H1 (cell line): Measurements from ENCODE around the gene RALGAPA2. TPM values are rescaled to one million over a fixed set of nuclear protein-coding genes. Genes with fewer than 3 reads are reported as not detected.

Experiments
- CTCF ChIA-PET: fragments of 300-600 bp; sonication (Branson Sonifier 250); formaldehyde crosslinking; loops from one replicate; lab custom pipeline; 2021; ENCODE audit not compliant: partially characterized antibody; lab: Charles Lee
- POLR2A ChIA-PET: fragments of 300-600 bp; sonication (Branson Sonifier 250); formaldehyde crosslinking; loops from one replicate; lab custom pipeline; 2021; ENCODE audit warnings: inconsistent platforms; ENCODE audit not compliant: partially characterized antibody; lab: Charles Lee
- DNase-seq, 2 experiments: peaks; one replicate each; pipeline versions ENCODE4 v3.0.0 to v3.0.0-alpha.2; 2010 to 2022; ENCODE audit warnings: low spot score in 2 of 2, low read depth in 1 of 2, mixed read lengths in 1 of 2
- FAIRE-seq: peaks from 2 replicates; lab custom pipeline; 2011; peaks lifted over from hg19 to GRCh38; lab: Jason Lieb, UNC
- H2AFZ ChIP-seq: 2 replicates; pipeline ENCODE4 v1.8.1; 2012; ENCODE audit warnings: low read length, inconsistent platforms
- H2AK5ac ChIP-seq: 2 replicates; pipeline ENCODE4 v1.6.1; 2013; ENCODE audit warnings: low read depth, low read length
- H2BK120ac ChIP-seq: replicated peaks from 2 replicates; pipeline ENCODE3; 2013; ENCODE audit warnings: low read depth, low read length, inconsistent platforms
- H2BK12ac ChIP-seq: 2 replicates; pipeline ENCODE4 v1.6.1; 2013; ENCODE audit warnings: low read depth, low read length
- H2BK15ac ChIP-seq: 2 replicates; pipeline ENCODE4 v1.6.1; 2013; ENCODE audit warnings: low read length
- H2BK20ac ChIP-seq: 2 replicates; pipeline ENCODE4 v1.6.1; 2013; ENCODE audit warnings: low read length
- H2BK5ac ChIP-seq: 2 replicates; pipeline ENCODE4 v1.6.1; 2013; ENCODE audit warnings: low read depth, low read length
- H3K14ac ChIP-seq: 2 replicates; pipeline ENCODE4 v1.6.1; 2013; ENCODE audit warnings: inconsistent platforms; ENCODE audit not compliant: insufficient read length
- H3K18ac ChIP-seq: 2 replicates; pipeline ENCODE4 v1.6.1; 2013; ENCODE audit warnings: low read length; ENCODE audit errors: extremely low read depth
- H3K23ac ChIP-seq: 2 replicates; pipeline ENCODE4 v1.6.1; 2013; ENCODE audit warnings: inconsistent platforms; ENCODE audit not compliant: insufficient read length
- H3K23me2 ChIP-seq: 2 replicates; pipeline ENCODE4 v1.6.1; 2013; ENCODE audit warnings: low read depth, low read length
- H3K27ac ChIP-seq: 2 replicates; pipeline ENCODE4 v1.6.1; 2011; ENCODE audit warnings: low read depth, low read length, inconsistent platforms
- H3K27me3 ChIP-seq, 4 experiments: replicated peaks in 1 of 4; 1 replicate in 1 of 4; 2 replicates in 3 of 4; pipeline versions ENCODE4 v1.6.1 to v1.8.1; 2011 to 2013; ENCODE audit warnings: low read length in 3 of 4, mild to moderate bottlenecking in 3 of 4, inconsistent platforms in 2 of 4, mixed read lengths in 2 of 4, moderate library complexity in 1 of 4; ENCODE audit not compliant: control insufficient read depth in 3 of 4, insufficient read depth in 3 of 4; ENCODE audit errors: extremely low read depth in 1 of 4
- H3K36me3 ChIP-seq, 4 experiments: 2 replicates each; pipeline versions ENCODE4 v1.6.1 to v1.8.1; 2011 to 2013; ENCODE audit warnings: mild to moderate bottlenecking in 4 of 4, low read length in 3 of 4, moderate library complexity in 2 of 4, control low read depth in 1 of 4, inconsistent platforms in 1 of 4; ENCODE audit not compliant: insufficient read depth in 4 of 4, control insufficient read depth in 2 of 4
- H3K4ac ChIP-seq: replicated peaks from 2 replicates; pipeline ENCODE3; 2013; ENCODE audit warnings: low read length, low read depth, mixed read lengths, inconsistent platforms; ENCODE audit not compliant: insufficient read length
- H3K4me1 ChIP-seq, 4 experiments: replicated peaks in 1 of 4; 1 replicate in 1 of 4; 2 replicates in 3 of 4; pipeline versions ENCODE4 v1.6.1 to v1.8.1; 2011 to 2013; ENCODE audit warnings: low read length in 3 of 4, inconsistent platforms in 2 of 4, mixed read lengths in 1 of 4; ENCODE audit not compliant: insufficient read depth in 4 of 4, control insufficient read depth in 3 of 4
- H3K4me2 ChIP-seq, 2 experiments: 2 replicates each; pipeline versions ENCODE4 v1.6.1 to v1.8.1; 2011 to 2013; ENCODE audit warnings: low read depth in 2 of 2, low read length in 2 of 2, control low read depth in 1 of 2, inconsistent platforms in 1 of 2, mild to moderate bottlenecking in 1 of 2; ENCODE audit not compliant: insufficient read depth in 1 of 2
- H3K4me3 ChIP-seq, 4 experiments: fragments of 200-600, 300-600 bp in 1 of 4; sonication (generic), shearing (Covaris generic), sonication (Bioruptor Twin) in 1 of 4; 2 replicates each; pipeline versions ENCODE4 v1.5.1 to v1.8.1; 2011 to 2016; ENCODE audit warnings: low read length in 4 of 4, low read depth in 3 of 4, control low read depth in 2 of 4, inconsistent platforms in 2 of 4, mild to moderate bottlenecking in 2 of 4, mixed read lengths in 1 of 4, moderate library complexity in 1 of 4; ENCODE audit not compliant: insufficient read depth in 2 of 4; ENCODE audit errors: extremely low read depth in 1 of 4
- H3K56ac ChIP-seq: replicated peaks from 2 replicates; pipeline ENCODE3; 2013; ENCODE audit warnings: low read depth, mild to moderate bottlenecking, mixed read lengths, low read length, inconsistent platforms; ENCODE audit not compliant: insufficient read length
- H3K79me1 ChIP-seq: 2 replicates; pipeline ENCODE4 v1.6.1; 2013; ENCODE audit warnings: low read depth, low read length, control low read depth
- H3K79me2 ChIP-seq, 2 experiments: 2 replicates each; pipeline versions ENCODE4 v1.6.1 to v1.8.1; 2012 to 2013; ENCODE audit warnings: low read length in 2 of 2, mild to moderate bottlenecking in 2 of 2, inconsistent platforms in 1 of 2; ENCODE audit not compliant: insufficient read depth in 2 of 2, control insufficient read depth in 1 of 2
- H3K9ac ChIP-seq, 4 experiments: replicated peaks in 1 of 4; 1 replicate in 1 of 4; 2 replicates in 3 of 4; pipeline versions ENCODE4 v1.6.1 to v1.8.1; 2011 to 2013; ENCODE audit warnings: low read depth in 3 of 4, low read length in 3 of 4, control low read depth in 2 of 4, mild to moderate bottlenecking in 2 of 4, moderate library complexity in 2 of 4, inconsistent platforms in 1 of 4; ENCODE audit errors: extremely low read depth in 1 of 4
- H3K9me3 ChIP-seq, 2 experiments: 2 replicates each; pipeline versions ENCODE4 v1.6.1 to v1.8.1; 2012 to 2013; ENCODE audit warnings: mild to moderate bottlenecking in 2 of 2, moderate library complexity in 2 of 2, control low read depth in 1 of 2, inconsistent platforms in 1 of 2, low read depth in 1 of 2, low read length in 1 of 2, mixed read lengths in 1 of 2; ENCODE audit not compliant: insufficient read depth in 2 of 2
- H4K20me1 ChIP-seq, 2 experiments: replicated peaks in 1 of 2; 2 replicates each; pipeline versions ENCODE3 to v1.8.1; 2011 to 2013; ENCODE audit warnings: inconsistent platforms in 2 of 2, low read length in 2 of 2, mild to moderate bottlenecking in 1 of 2; ENCODE audit not compliant: insufficient read depth in 2 of 2, control insufficient read depth in 1 of 2
- H4K5ac ChIP-seq: 2 replicates; pipeline ENCODE4 v1.6.1; 2013; ENCODE audit warnings: low read length, low read depth, mixed read lengths, inconsistent platforms; ENCODE audit not compliant: insufficient read length
- H4K8ac ChIP-seq: 2 replicates; pipeline ENCODE4 v1.8.0; 2013; ENCODE audit warnings: mild to moderate bottlenecking, moderate library complexity, low read length, inconsistent platforms; ENCODE audit not compliant: insufficient read depth; ENCODE audit errors: extremely low read depth
- H4K91ac ChIP-seq: replicated peaks from 2 replicates; pipeline ENCODE3; 2013; ENCODE audit warnings: low read length, mixed read lengths, inconsistent platforms; ENCODE audit not compliant: insufficient read length
- EGR1 ChIP-seq: IDR thresholded peaks from 2 replicates; pipeline ENCODE4 v1.6.1; 2011; ENCODE audit warnings: low read depth, low read length, borderline replicate concordance
- KDM5A ChIP-seq: fragments of 200-600 bp; IDR thresholded peaks from 2 replicates; pipeline ENCODE4 v1.7.1; 2012; ENCODE audit warnings: mild to moderate bottlenecking, low read length, inconsistent platforms, mixed read lengths
- SIN3A ChIP-seq, 2 experiments: IDR thresholded peaks in 1 of 2; conservative IDR thresholded peaks in 1 of 2; 2 replicates each; pipeline ENCODE4 v1.6.1; 2011 to 2012; ENCODE audit warnings: low read length in 2 of 2, improper control_type of control experiment in 1 of 2, low read depth in 1 of 2, mild to moderate bottlenecking in 1 of 2
- ZNF274 ChIP-seq: IDR thresholded peaks from 2 replicates; pipeline ENCODE4 v1.7.0; 2012; ENCODE audit warnings: low read length, borderline replicate concordance; ENCODE audit errors: extremely low read depth
- WGBS, 2 experiments: shearing (Covaris generic) in 1 of 2; methylation state at CpG; one replicate each; pipeline versions ENCODE4 v1.1.6 to v1.1.7; 2013 to 2015; ENCODE audit warnings: low lambda C conversion rate in 2 of 2, mixed read lengths in 2 of 2, inconsistent platforms in 1 of 2, low coverage in 1 of 2, missing lambda C conversion rate in 1 of 2; ENCODE audit not compliant: insufficient replicate concordance in 2 of 2, insufficient coverage in 1 of 2, insufficient read length in 1 of 2; ENCODE audit errors: extremely low coverage in 1 of 2, missing lambda C conversion rate in 1 of 2; 5-methylcytosine and 5-hydroxymethylcytosine counted together
- polyA plus RNA-seq, 7 experiments: library from polyadenylated mRNA; depleted of rRNA in 3 of 7; stranded (reverse) in 5 of 7; unstranded in 2 of 7; fragments of >200 nt in 5 of 7; fragments of 200-250 nt in 2 of 7; gene quantifications; 1 replicate in 5 of 7; 2 replicates in 1 of 7; 4 replicates in 1 of 7; pipeline versions ENCODE4 v1.2.1 to v1.2.3, GENCODE V29; 2011 to 2013; ENCODE audit warnings: missing spikeins in 2 of 7, mixed read lengths in 2 of 7
- total RNA-seq: library from RNA; stranded (reverse); fragmentation: NEBNext Ultra II Directional; extraction: Animal tissue kit (Norgen Biotek cat#: 25700); gene quantifications from 2 replicates; pipeline ENCODE4 v1.2.1, GENCODE V29; 2021
- TF ChIP-seq, protein P1 (sequence below): IDR thresholded peaks from 2 replicates; pipeline ENCODE4 v1.6.1; 2012; ENCODE audit warnings: inconsistent platforms

Gene RALGAPA2
- total and polyA plus RNA-seq, 2 of the 8 experiments (the other 6 are each of a cell fraction or from before 2014, with no cell fraction given) = 5.1 to 25.5 TPM

DNA sequence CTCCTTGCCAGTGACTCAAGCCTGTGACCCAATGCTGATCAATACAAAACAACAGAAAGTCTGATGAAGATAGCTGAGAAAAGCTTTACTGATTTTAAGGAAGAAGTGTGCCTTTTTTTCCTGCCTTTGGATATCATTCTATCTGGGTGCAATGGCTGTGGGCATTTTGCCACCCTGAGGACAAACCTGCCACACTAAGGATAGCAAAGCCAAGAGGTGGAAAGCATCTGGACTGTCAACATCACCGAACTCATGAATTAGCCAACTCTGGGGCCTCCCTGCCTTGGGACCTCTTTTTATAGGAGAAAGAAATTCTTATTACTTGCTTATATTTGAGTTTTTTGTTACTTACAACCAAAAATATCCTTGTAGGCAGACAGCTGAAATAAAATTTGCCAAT, 19.9 kb downstream of the RALGAPA2 start:
- Histone ChIP-seq H3K14ac (no peak overlapping the region), H2AFZ (no peak overlapping the region), H2AK5ac (no peak overlapping the region), H2BK15ac (no peak overlapping the region), H2BK5ac (no peak overlapping the region), H3K27me3 (no peaks in the 10 kb centered on the region), H3K18ac (no peak overlapping the region), H3K9me3 (no peaks in the 10 kb centered on the region), H3K56ac (no peak overlapping the region), H3K27ac (no peak overlapping the region), H3K36me3 (no peaks in the 10 kb centered on the region), H3K23ac (no peak overlapping the region), H4K5ac (no peak overlapping the region), H3K9ac (no peak overlapping the region), H3K79me2 (peaks cover 7 to 66% of the 10 kb centered on the region in 2 experiments), H4K91ac (no peak overlapping the region), H2BK120ac (no peak overlapping the region), H4K8ac (no peak overlapping the region; the same call in 1 of the 2 replicates), H3K79me1 (peaks cover 12% of the 10 kb centered on the region), H2BK20ac (no peak overlapping the region), H3K23me2 (no peaks in the 10 kb centered on the region; the same call in 1 of the 2 replicates), H3K4me3 (no peak overlapping the region), H3K4ac (no peak overlapping the region), H3K4me2 (no peak overlapping the region), H2BK12ac (no peak overlapping the region), H3K4me1 (peaks cover 0 to 2% (median 0%) of the 10 kb centered on the region in 4 experiments; a peak in 1 of 7 replicates), H4K20me1 (peaks cover 0 to 6% of the 10 kb centered on the region in 2 experiments)
- POLR2A ChIA-PET = no interaction called here
- FAIRE-seq (no peak), DNase-seq (no peak)
- WGBS, 2 experiments = 100% methylated on average over 1 of the region's 1 CpG; no CpG with 5 or more reads in 1 of the 2 experiments
- TF ChIP-seq, protein P1, sequence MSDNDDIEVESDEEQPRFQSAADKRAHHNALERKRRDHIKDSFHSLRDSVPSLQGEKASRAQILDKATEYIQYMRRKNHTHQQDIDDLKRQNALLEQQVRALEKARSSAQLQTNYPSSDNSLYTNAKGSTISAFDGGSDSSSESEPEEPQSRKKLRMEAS = no peak
- TF ChIP-seq SIN3A (conservative IDR thresholded peaks at IDR 0.05 in 1 of 2, IDR thresholded peaks at IDR 0.05 in 1 of 2; ENCODE audit: low read depth in 1 of 2, low read length in 2 of 2) (no peak), KDM5A (no peak), EGR1 (no peak), ZNF274 (no peak)
- CTCF ChIA-PET = interaction anchor here (0.8 to 2.5 kb wide), 4 partner anchors 9 to 132 kb away, joined by 4 to 6 read pairs (median 4); no protein-coding TSS in a partner anchor
